Subcutaneous abdominal adipose tissue (tissue), 5 donors: ENCODE data around the gene SLC45A3.

Experiments
- H3K27ac ChIP-seq: one replicate; pipeline ENCODE4 v1.7.0; 2013; ENCODE audit warnings: low read depth, mild to moderate bottlenecking, inconsistent platforms, low read length, moderate library complexity
- H3K27me3 ChIP-seq, 5 donors: one replicate each; pipeline ENCODE4 v1.7.0; 2013; ENCODE audit warnings: low read length in 5 of 5, inconsistent platforms in 1 of 5; ENCODE audit not compliant: control insufficient read depth in 5 of 5, insufficient read depth in 4 of 5
- H3K36me3 ChIP-seq, 5 donors: one replicate each; pipeline ENCODE4 v1.7.0; 2013; ENCODE audit warnings: low read length in 5 of 5; ENCODE audit not compliant: control insufficient read depth in 5 of 5, insufficient read depth in 5 of 5
- H3K4me1 ChIP-seq, 5 donors: one replicate each; pipeline ENCODE4 v1.7.0; 2013; ENCODE audit warnings: low read length in 5 of 5, mild to moderate bottlenecking in 3 of 5, moderate library complexity in 1 of 5; ENCODE audit not compliant: control insufficient read depth in 5 of 5, insufficient read depth in 5 of 5
- H3K4me3 ChIP-seq, 5 donors: one replicate each; pipeline ENCODE4 v1.7.0; 2013; ENCODE audit warnings: low read length in 5 of 5, low read depth in 1 of 5
- H3K9ac ChIP-seq, 5 donors: one replicate each; pipeline ENCODE4 v1.7.0; 2013; ENCODE audit warnings: low read length in 5 of 5, mild to moderate bottlenecking in 4 of 5, moderate library complexity in 3 of 5
- H3K9me3 ChIP-seq, 5 donors: one replicate each; pipeline ENCODE4 v1.7.0; 2013; ENCODE audit warnings: low read length in 5 of 5; ENCODE audit not compliant: control insufficient read depth in 5 of 5
- donor health status: healthy.
- donor health status: healthy.
- donor health status: healthy.
- donor health status: healthy.
- donor health status: healthy.

The SLC45A3 gene

DNA sequence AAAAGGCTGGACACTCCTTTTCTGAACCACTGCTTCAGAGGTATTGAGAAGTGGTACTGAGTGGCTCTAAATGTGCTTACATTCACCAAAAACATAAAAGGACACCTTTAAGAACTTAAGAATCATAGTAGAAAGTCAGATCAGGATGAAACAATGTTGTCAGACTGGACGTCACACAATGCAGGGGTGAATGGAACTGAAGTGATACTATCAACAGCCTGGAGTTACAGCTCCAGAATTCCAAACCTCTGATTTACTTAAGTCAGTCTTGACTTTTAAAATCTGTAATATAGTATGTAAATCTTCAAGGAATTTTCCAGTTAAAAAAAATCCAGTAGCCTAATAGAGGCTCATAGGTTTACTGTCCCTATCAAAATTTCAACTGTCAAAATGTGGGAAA, 67.8 kb downstream of the SLC45A3 start:
- H3K4me3 ChIP-seq = no peak overlapping the region
- H3K27ac ChIP-seq = no peak overlapping the region
- peaks cover 14 to 39% (median 31%) of the 10 kb centered on the region in 5 donors for H3K36me3 ChIP-seq
- no peaks in the 10 kb centered on the region for H3K27me3 ChIP-seq
- H3K9me3 ChIP-seq = no peaks in the 10 kb centered on the region
- peaks cover 2 to 14% (median 8%) of the 10 kb centered on the region in 5 donors for H3K4me1 ChIP-seq
- H3K9ac ChIP-seq = no peak overlapping the region

DNA sequence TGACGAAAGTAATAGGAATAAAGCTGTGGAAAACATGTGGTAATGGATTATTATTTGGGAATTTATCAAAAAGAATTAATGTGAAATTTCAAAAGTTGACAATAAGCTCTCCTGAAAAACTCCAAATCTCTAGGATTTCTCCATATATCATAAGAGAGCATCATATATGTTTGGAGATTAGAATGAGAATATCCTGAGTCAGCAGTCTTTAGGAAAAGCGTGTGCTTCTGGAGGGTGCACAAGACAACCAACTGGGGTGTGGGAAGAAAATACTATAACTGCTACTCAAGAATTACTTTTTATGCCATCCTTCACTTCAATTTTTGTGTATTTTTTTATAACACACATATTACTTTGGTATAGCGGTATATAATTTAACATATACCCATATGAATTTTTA, 68.2 kb downstream of the SLC45A3 start:
- Histone ChIP-seq H3K9ac (no peak overlapping the region), H3K9me3 (no peaks in the 10 kb centered on the region), H3K4me1 (peaks cover 2 to 14% (median 8%) of the 10 kb centered on the region in 5 donors), H3K27ac (no peak overlapping the region), H3K27me3 (no peaks in the 10 kb centered on the region), H3K4me3 (no peak overlapping the region), H3K36me3 (peaks cover 12 to 39% (median 31%) of the 10 kb centered on the region in 5 donors)

DNA sequence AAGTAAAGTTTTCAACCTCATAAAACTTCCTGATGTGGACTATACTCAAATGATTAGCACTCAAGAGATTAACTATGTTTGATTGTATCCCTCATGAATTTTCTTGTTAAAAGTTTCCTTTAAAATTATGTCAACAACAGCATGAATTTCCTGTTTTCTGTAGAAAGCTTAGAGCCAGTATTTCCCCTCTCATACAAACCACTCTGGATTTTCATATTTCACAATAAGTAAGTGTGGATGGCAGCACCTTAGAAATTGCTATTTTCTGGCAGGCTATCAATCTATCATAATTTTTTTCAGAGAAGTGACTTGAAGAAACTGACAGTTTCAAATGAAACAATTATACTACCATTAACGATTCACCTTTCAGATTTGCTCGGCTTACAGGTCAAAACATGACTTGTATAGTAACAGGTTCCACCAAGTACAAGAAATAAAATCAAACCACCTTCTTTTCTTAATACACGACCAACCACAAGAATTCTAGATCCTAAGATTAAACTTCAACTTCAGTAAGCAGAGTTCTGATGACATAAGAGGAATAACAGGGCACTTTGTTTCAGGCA, 69.3 kb downstream of the SLC45A3 start:
- H3K36me3 ChIP-seq = peaks cover 9 to 30% (median 21%) of the 10 kb centered on the region in 5 donors
- peak overlapping the region; percentile 42 for H3K27ac ChIP-seq
- no peaks in the 10 kb centered on the region for H3K9me3 ChIP-seq

DNA sequence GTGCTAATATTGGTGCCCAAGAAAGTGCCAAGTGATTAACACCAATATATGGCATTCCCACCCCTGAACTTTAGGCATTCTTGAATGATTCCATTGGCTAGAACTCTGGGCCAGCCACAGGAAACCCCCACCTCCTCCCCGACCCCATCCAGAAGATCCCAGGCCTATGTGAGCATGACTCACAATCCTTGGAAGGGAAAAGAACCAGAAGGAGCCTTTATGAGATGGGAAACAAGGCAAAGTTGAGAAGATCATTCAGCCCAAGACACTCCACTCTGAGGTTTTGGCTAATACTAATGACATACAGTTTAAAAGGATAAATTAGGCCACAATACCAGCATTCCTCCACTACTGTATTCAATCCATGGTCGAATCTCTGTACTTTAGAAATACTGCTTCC, 70.3 kb downstream of the SLC45A3 start:
- Histone ChIP-seq H3K27me3 (no peaks in the 10 kb centered on the region), H3K36me3 (peaks cover 2 to 23% (median 15%) of the 10 kb centered on the region in 5 donors), H3K9ac (no peak overlapping the region), H3K9me3 (no peaks in the 10 kb centered on the region), H3K4me3 (no peak overlapping the region), H3K4me1 (peaks cover 2 to 14% (median 8%) of the 10 kb centered on the region in 5 donors), H3K27ac (peak overlapping the region; percentile 42)

More for the DNA sequence above, 69.3 kb downstream of the SLC45A3 start:
- Histone ChIP-seq H3K27me3 (no peaks in the 10 kb centered on the region), H3K4me3 (no peak overlapping the region), H3K9ac (peak overlapping the region in 1 of 5 donors; percentile 37), H3K4me1 (peaks cover 2 to 14% (median 8%) of the 10 kb centered on the region in 5 donors)
